GM21447 (cell line): ENCODE results near the gene ZMYM5.
A peak's percentile ranks its signal among the peaks of the same experiment; 100 is the strongest.
"Not testable (repeated sequence)": the region's sequence is repeated elsewhere in the genome, so short reads cannot be mapped to it uniquely, and the experiment has no call there.

ENCODE experiments used
- ATAC-seq: cut with Tn5 transposase; IDR thresholded peaks from one replicate; pipeline ENCODE4 v1.9.1; 2021; ENCODE audit not compliant: unreplicated experiment

The ZMYM5 gene

GRCh38 chr13:19863323-19864023 lies at the start of gene ZMYM5:
Gene ZMYM5, minus strand, starts transcription at chr13:19863649. Its CDS starts 11,469 bp downstream, at chr13:19852180.
- peak; percentile 75 for ATAC-seq

- ATAC-seq: no peak
Measured at GRCh38 chr13:19910336-19911072, 47.1 kb upstream of the ZMYM5 start.

GRCh38 chr13:19908350-19908986 lies 45.0 kb upstream of the ZMYM5 start:
- no peak for ATAC-seq

- not testable (repeated sequence) for ATAC-seq
Measured at GRCh38 chr13:19905487-19906195, 42.2 kb upstream of the ZMYM5 start.

GRCh38 chr13:19890030-19890429 lies 26.6 kb upstream of the ZMYM5 start:
- no peak for ATAC-seq

- no peak for ATAC-seq
Measured at GRCh38 chr13:19888799-19889198, 25.4 kb upstream of the ZMYM5 start.

- no peak for ATAC-seq
Measured at GRCh38 chr13:19882231-19882630, 18.8 kb upstream of the ZMYM5 start.

- no peak for ATAC-seq
Measured at GRCh38 chr13:19881641-19882040, 18.2 kb upstream of the ZMYM5 start.

GRCh38 chr13:19864746-19865309 lies 1.4 kb upstream of the ZMYM5 start:
- ATAC-seq: peak; percentile 5

GRCh38 chr13:19864024-19864745 lies 736 bp upstream of the ZMYM5 start:
- peak; percentile 26 for ATAC-seq

GRCh38 chr13:19862481-19863313 lies 752 bp downstream of the ZMYM5 start:
- ATAC-seq: peak; percentile 2

GRCh38 chr13:19861762-19862161 lies 1.7 kb downstream of the ZMYM5 start:
- no peak for ATAC-seq

- ATAC-seq: no peak
Measured at GRCh38 chr13:19860884-19861655, 2.4 kb downstream of the ZMYM5 start.

GRCh38 chr13:19857637-19858036 lies 5.8 kb downstream of the ZMYM5 start:
- ATAC-seq: not testable (repeated sequence)

- ATAC-seq: no peak
Measured at GRCh38 chr13:19852766-19853165, 10.7 kb downstream of the ZMYM5 start.

- ATAC-seq: no peak
Measured at GRCh38 chr13:19845758-19846157, 17.7 kb downstream of the ZMYM5 start.

- no peak for ATAC-seq
Measured at GRCh38 chr13:19838865-19839275, 24.6 kb downstream of the ZMYM5 start.

- ATAC-seq: no peak
Measured at GRCh38 chr13:19836472-19836871, 27.0 kb downstream of the ZMYM5 start.

GRCh38 chr13:19834704-19835103 lies 28.7 kb downstream of the ZMYM5 start:
- ATAC-seq: no peak
